NK-92 (cell line): ENCODE measurements around the gene JUP.

Experiments
- DNase-seq: peaks from one replicate; lab custom pipeline; 2025; ENCODE audit not compliant: unreplicated experiment; lab: John Stamatoyannopoulos, UW

JUP gene

DNA sequence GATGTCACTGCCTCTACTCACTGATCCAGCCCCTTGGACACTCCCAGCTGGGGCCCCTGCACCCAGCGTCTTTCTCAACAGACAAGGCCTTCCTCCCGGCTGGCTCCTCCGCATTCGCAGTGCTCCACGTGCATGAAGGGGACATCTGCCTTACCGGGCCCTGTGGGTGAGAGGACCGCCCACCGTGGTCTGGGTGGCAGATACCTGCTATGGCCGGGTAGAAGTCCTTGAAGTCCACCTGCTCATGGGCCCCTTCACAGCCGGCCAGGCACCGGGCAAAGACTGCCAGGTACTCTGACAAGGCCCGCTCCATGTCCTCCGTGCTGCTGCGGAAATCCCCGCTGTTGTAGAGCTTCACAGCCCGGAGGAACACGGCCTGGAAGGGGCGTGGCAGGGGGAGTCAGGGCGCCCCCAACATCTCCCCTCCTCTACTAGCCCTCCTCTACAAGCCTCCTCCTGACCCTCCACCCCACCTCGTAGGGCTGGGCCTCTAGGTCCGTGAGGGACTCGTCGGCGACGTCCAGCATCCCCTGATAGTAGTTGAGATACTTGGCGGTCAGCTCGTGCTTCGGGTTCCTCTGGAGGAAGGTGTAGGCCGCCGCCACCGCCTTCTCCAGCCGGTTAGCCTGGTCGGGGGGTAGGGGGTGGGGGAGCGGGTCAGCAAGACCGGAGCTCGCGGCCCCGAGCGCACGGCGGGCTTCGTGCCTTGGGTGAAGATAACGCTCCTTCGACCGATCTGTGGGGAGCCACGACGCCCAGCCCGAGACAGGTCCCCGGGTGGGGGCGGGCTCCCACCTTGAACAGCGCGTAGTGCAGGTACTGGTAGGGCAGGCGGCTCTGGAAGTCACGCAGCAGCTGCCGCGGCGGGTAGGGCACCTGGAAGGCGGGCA is 24.4 kb upstream of the JUP start:
- DNase-seq: no peak

DNA sequence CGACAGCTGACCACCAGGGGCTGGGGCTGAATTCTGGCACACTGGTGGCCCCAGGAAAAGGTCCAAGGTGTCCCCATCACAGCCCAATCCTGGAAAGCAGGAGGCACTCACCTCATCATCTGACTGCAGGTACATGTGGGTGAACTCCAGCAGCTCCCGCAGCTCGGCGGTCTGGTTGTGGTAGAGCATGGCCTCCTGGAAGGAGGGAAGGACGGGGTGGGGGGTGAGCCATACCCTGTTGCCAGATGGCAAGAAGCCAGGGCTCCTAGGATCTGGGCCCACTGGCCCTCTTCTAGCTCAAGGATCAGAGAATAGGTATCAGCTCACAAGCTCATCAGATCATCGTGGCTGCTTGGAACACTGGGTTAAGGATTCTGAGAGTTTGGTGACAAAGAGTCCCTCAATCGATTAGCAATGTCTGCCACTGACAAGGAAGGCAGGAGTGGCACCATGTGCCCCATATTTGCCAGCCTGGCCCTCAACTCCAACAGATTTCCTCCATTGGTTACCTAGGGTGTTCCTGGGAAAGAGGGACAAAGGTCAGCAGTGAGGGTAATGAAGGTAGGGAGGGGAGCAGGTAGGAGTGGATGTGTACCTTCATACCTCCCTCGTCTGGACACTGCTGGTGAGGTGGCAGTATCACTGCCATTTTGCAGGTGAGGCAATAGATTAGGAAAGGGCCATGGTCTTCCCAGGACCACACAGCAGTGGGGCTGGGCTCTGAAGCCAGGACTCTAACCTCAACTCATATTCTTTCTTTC is 20.4 kb upstream of the JUP start:
- DNase-seq: no peak

DNA sequence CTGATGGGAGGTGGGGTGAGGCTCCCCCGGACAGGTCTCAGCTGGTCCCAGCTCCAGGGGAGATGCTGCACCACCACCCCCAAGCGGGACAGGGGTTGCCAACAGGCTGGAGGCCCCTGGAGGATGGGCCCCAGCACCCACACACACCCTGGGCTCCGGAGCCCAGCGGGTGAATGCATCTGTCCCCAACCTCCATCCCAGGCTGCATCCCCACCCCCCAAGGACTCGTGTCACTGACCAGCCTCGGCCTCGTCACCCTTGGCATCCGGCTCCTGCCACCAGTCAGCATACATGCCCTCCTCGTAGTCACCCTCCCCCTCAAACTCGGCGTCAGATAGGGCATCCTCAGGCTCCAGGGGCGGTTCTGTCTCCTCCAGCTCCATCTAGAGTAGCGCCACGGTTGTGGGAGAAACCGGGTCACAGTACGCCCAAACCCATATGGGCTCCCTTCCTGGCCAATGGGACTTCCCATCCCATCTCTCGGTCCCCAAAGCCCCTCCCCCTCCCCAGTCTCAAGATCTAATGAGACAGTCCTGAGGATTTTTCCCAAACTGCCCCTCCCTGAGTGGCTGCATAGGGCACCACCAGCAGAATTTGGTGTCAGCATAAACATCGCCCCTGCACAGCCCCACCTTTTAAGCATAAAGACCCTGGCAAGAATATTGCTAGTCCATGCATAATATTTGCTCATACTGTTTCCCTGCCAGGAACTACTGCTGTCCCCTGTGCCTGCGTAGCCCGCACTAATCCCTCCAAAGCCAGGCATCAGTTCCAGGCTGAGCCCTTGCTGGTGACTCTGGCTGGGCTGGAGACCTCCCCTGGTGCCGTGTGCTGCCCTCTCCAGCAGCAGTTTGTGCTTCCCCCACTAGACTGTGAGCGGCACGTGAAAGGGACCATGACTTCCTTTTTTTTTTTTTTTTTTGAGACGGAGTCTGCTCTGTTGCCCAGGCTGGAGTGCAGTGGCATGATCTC is 16.8 kb upstream of the JUP start:
- DNase-seq: no peak

DNA sequence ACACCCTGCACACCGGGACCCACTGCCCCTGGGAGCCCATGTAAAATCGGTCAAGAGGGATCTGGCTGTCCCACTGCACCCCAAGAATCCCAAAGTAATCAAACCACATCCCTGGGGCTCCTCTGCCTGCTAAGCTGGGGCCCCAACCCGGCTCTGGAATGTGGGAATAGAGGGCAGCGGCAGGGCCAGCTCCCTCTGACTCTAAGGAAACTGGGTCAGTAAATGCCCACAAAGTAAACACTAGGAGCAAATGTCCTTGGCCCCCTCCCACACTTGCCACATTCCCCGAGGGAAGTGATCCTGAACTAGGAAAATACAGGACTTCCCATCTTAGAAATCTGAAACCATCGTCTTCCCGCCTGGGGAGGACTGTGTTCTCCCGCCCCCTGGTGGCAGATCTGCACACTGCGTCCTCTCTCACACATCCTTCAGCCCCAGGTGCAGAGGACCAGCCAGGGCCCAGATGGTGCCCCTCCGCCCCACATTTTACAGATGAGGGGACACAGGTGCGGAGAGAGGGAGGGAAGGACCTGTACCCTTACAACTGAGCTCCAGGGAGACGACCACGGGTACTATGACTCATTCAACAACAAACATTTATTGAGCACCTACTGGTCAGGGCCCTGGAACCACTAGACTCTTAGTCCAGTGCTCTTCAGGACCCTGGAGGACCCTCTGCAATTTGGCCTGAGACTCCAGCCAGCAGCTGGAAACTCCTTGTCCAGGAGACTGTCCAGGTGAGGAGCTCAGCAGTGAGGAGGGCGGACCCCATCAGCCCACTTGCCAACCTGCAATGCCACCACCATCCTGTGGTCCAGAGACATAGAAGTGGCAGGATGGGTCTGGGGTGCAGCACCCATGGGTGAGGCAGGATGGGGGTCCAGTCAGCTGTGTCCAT is 15.1 kb upstream of the JUP start:
- no peak for DNase-seq

DNA sequence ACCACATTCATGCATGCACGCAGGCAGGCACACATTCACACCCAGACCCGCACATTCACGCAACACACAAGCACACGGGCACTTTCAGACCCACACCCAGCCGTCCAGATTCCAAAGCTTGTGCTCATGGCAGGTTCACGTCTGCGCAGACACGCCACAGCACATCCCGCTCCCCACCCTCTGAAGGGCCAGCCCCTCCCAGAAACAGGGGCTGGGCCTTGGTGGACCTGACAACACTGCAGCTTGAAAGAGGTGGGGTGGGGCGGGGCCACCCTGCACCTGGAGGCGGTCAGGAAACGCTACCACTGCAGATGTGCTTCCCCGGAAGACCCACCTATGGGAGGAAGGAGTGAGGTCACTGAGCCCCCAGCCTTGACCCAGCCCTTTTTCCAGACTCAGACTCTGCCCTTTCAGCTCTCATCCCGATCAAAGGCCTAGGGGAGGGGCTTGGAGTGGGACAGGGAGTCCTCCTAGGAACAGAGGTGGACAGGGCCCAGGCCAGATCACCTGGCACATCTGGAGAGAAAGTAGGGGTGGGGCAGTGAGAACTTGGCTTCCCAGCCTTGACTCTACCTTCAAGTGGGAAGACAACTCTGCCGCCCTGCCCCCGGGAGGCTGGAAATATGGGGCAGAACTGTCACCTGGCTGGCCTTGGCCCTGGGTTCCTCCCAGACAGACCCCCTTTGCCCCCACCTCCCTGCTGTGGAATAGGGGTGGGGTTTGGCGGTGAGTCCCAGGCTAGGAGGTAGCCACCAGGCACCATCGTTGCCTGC is 14.3 kb upstream of the JUP start:
- DNase-seq: no peak

DNA sequence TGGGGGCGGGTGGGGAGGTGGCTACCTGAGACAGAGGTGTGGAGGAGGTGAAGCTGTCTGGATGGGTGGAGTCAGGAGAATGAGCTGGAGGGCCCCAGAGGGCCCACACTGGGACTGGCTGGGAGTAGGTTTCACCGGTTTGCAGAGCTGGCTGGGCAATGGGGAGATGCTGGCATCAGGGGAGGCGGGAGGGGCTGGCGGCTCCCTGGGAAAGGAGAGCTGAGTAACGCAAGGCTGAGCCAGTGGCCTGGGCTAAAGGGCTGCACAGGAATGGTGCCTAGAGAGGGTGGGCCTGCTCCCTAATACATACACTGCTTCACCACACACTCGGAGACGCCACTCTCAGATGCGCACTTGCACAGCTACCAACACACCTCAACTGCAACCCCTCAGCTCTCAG is 12.9 kb upstream of the JUP start:
- no peak for DNase-seq

DNA sequence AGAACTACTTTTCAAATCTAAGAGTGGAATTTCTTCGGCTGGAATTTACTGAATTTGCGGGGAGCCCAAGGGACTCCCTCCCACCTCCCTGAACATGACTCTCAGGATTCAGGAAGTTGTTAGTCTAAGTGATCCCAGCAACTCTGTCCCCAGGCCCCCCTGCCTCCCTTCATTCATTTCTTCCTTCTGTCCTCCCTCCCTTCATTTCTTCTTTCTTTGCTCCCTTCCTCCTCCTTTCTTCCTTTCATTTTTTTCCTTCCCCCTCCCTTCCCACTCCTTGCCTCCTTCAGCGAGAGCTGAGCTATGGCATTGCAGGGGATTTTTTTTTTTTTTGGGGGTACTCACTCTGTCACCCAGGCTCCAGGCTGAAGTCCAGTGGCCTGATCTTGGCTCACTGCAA is 10.9 kb upstream of the JUP start:
- no peak for DNase-seq

DNA sequence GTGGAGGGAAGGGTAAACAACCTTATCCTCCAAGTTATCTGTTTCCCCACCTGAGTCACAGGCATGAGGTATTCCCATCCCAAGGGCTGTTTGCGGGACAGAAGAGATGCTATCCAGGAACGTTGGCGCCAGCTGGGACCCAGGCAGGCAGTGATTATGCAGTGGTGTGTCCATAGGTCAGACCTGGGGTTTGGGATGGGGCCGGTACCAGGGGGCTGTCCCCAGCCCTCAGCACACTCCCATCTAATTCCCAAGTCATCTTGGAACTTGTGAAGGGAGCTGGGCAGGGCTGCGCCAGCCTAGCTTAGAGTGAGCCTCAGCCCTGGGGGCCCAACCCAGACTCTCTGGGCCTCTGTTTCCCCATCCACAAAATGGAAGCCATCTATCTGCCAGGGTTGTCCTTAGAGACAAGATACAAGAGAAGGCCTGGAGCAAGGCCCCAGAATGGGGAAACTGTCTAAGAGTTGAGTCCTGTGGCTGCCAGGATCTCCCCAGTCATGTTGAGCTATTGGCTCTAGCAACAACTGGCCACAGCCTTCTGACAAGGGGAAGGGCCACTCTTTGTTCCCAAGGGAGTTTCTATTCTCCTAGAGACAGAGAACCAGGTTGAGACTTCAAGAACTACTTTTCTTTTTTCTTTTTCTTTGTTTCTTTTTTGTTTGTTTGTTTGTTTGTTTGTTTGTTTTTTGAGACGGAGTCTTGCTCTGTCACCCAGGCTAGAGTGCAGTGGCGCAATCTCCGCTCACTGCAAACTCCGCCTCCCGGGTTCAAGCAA is 9.8 kb upstream of the JUP start:
- no peak for DNase-seq

DNA sequence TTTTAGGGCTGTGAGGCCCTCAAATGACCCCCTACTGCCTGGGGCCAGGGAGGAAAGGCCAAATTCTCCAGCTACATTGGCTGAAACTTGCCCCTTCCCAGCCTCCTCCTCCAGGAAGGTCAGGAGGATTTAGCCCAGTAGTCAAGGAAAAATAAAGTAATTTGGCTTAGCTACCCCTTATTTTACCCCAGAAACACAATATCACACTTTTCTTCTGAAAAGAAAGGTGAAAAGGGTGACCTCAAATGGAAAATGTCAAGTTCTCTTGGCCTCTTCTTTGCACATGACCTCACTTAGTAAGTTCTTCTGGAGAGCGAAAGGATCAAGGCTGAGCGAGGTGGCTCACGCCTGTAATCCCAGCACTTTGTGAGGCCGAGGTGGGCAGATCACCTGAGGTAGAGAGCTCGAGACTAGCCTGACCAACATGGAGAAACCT is 8.0 kb upstream of the JUP start:
- no peak for DNase-seq

DNA sequence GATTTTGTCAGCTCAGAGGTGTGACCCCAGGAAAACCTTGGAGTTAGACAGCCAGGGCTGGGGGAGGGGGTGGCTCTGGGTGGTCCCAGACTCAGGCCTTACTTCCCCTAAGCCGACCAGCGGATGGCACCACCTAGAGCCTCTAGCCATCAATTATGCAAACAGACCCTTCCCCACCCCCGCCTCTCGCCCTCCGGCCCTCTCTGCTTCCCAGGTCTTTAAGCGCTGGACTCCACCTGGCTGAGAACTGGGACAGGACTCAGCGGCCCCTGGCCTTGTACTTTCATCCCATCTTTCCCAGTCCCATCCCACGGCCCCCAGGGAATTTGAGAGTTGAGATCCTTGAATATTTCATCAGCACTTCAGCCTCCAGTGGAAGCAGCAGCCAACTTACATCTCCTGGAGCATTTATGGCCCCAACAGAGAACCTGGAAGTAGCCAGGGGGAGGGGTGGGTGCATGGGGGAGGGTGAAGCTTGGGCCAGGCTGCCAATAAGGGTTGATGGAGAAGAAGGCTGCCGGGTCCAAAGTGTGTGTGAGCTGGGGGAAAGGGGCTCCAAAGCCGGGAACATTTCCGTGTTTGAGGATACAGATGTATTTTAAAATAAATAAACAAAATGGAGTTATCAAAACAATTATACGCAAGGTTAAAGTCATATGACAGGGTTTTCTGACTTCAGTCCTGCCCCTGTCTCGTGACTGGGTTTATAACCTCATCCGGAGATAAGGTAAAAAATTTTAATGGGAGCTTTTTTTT is 7.5 kb upstream of the JUP start:
- no peak for DNase-seq

DNA sequence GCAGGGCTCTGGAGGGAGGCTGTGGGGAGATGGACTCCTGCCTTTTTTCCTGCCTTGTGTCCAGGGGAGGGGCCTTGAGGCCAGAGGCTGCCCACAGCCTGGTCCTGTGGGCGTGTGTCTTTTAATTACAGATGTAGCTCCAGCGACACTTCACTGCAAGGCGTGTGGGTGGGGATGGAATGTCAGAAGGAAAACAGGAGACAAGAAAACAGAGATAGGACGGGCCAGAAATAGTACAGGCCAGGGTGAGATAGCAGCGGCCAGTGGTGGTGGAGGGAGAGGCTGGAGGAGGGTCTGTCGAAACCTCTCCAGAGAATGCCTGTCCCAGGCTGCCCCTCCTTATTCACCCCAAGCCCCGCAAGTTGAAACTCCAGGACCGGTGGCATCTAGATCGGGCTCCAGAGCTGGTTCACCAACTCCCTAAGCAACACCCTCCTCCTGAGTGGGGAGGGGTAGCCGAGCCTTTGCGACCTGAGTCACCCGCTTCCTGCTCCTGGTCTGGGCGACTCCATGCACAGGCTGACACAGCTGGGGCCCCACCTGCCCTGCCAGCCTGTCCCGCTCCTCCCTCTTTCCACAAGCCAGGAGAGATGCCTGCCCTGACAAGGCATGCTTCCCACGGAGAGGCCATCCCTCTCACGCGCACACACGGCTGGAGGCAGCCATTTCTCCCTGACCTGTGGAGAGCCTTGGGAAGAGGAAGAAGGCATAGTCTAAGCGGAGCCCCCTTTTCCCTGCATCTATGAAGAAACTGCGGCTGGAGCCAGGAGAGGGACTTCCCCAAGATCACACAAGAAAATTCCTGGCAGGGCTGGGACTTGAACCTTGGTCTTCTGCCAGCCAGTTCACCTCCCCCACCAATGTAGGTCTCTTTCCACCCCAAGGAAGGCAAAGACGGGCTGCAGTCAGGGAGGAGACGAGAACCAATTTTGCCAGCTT is 6.6 kb upstream of the JUP start:
- DNase-seq: no peak

DNA sequence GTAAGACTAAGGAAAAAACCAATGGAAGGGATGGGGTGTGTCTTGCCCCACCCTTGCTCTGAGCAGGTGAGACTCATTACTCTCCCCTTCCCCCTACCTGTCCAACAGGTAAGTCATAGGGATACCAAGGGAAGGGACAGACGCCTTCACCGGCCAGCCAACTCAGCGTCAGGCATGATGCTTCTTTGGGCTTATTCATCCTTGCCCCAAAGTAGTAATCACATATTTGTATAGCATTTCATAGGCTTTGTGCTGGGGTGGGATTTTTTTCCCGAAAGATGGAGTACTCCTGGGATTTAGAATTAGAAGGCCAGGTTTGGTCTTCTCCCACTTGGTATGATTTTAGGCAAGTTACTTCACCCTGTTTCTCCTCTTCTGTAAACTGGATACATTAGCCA is 509 bp upstream of the JUP start:
- DNase-seq: no peak

DNA sequence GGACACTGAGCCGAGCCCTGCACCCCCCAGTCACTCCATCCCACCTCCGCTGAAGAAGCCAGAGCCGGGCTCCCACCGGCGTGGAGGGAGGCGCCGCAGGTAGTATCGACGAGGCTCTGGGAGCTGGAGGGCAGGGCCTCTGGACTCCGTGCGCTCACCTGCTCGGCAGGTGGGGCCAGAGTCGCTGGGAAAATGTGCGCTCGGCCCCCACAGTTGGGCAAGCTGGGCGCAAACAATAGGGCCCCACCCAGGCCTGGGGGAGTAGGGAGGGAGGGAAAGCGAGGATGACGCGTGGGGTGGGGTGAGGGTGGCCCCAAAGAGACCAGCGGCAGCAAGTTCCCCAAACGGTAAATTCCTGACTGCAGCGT is 668 bp downstream of the JUP start:
- no peak for DNase-seq

DNA sequence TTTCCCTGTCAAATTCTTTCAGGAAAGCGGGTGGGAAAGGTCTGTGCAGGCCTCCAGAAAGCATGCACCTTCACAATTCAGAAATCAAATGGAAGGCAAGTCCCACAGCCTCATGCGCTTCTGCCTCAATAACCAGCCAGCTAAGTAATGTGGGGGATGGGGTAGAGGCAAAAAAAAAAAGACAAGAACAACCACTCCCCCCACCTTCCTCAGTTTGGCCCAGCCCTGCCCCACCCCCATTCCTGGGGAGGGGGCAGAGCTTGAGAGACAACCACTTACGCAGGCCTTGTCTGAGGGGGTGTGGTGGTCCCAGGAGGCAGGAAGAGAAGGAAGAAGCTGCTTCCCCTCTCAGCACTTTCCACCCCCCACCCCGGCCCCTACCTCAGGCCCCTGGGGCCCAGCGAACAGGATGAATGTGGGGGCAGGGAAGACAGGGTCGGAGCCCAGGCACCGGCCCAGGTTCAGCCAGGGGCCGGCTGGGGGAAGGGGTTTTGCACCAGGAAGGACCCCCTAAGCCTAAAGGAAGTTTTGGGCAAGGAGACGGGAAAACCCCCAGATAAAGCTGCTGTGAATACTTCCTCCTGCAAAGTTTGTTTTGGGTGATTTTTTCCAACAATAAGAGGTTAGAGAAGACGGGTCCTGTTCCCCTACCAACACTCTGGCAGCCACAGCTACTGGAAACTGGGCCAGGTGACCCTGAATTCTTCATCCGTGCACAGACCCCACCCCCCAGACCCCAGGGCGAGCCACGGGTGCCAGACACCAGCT is 1.2 kb downstream of the JUP start:
- no peak for DNase-seq

DNA sequence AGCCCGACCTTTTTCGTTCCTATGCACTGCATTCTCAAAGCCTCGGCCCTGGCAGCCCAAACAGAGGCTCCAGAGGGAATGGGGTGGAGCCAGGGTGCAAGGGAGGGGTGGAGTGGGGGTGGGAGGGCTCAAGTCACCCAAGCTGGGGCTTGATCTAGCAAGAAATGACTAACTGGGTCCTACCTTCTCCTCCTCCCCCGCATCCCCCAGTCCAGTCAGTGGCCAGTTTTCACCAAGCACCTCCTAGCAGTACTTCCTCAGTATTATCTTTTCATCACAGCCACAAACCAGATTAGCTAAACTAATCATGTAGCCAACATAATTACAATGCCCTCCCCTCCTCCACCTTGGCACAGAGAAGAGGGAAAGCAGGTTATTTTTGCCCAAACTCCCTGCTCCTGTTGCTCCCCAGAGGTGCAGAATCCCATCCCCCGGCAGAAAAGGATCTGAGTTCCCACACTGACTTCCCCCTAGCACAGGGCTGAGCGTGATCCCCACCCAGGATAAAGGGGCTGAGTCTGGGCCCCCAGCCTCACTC is 2.2 kb downstream of the JUP start:
- DNase-seq: no peak

DNA sequence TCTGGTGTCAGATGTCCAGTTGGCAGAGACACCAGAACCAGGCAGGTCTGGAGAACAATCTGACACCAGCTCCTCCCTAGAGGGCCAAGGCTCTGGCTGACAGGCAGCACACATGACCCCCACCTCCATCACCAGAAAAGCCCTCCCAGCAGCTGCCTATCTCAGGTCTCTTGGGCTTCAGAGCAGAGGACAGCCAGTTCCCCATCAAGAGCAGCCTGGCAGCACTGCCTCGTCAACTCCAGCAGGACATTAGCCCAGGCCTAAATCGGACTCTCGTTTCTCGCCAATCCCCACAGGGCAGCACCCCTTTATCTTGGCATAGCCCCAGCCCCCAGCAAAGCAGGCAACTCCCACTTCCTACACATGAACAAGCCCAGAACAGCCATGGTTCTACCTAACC is 4.4 kb downstream of the JUP start:
- no peak for DNase-seq
